ENCODE data around the gene C12orf57.

Gene C12orf57

DNA sequence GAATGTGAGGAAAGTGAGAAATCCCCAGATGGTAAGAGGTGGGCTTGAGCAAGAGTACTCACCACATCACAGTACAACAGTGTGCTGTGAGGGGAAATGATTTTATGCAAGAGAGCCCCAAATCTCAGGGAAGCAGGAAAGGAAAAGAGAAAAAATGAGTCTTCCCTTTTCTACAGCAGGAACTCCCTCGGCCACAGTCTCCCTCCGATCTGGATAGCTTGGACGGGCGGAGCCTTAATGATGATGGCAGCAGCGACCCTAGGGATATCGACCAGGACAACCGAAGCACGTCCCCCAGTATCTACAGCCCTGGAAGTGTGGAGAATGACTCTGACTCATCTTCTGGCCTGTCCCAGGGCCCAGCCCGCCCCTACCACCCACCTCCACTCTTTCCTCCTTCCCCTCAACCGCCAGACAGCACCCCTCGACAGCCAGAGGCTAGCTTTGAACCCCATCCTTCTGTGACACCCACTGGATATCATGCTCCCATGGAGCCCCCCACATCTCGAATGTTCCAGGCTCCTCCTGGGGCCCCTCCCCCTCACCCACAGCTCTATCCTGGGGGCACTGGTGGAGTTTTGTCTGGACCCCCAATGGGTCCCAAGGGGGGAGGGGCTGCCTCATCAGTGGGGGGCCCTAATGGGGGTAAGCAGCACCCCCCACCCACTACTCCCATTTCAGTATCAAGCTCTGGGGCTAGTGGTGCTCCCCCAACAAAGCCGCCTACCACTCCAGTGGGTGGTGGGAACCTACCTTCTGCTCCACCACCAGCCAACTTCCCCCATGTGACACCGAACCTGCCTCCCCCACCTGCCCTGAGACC lies 8.2 kb upstream of the C12orf57 start:
- TF ChIP-seq, protein P1, sequence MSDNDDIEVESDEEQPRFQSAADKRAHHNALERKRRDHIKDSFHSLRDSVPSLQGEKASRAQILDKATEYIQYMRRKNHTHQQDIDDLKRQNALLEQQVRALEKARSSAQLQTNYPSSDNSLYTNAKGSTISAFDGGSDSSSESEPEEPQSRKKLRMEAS (IDR thresholded peaks at IDR 0.05; ENCODE audit: low read depth, low read length) = no peak
- TF ChIP-seq MYC (IDR thresholded peaks at IDR 0.05; ENCODE audit: low read depth, low read length) (no peak), CTCF (IDR thresholded peaks at IDR 0.05; ENCODE audit: low read depth, low read length) (no peak), POLR2A (IDR thresholded peaks at IDR 0.05; ENCODE audit: extremely low read depth, insufficient read length) (no peak)
- H3K4me3 ChIP-seq (ENCODE audit: low read depth, low read length) = no peak overlapping the region
- no peak for DNase-seq (ENCODE audit: low read depth)

- no peak for TF ChIP-seq MYC (IDR thresholded peaks at IDR 0.05; ENCODE audit: low read depth, low read length)
- TF ChIP-seq, protein P1 (IDR thresholded peaks at IDR 0.05; ENCODE audit: low read depth, low read length) = no peak
- TF ChIP-seq CTCF (IDR thresholded peaks at IDR 0.05; ENCODE audit: low read depth, low read length) = no peak
- peak overlapping the region; percentile 76 for H3K4me3 ChIP-seq (ENCODE audit: low read depth, low read length)
- no peak for DNase-seq (ENCODE audit: low read depth)
These were observed 7.6 kb upstream of the C12orf57 start for GRCh38 chr12:6936194-6936635.

DNA sequence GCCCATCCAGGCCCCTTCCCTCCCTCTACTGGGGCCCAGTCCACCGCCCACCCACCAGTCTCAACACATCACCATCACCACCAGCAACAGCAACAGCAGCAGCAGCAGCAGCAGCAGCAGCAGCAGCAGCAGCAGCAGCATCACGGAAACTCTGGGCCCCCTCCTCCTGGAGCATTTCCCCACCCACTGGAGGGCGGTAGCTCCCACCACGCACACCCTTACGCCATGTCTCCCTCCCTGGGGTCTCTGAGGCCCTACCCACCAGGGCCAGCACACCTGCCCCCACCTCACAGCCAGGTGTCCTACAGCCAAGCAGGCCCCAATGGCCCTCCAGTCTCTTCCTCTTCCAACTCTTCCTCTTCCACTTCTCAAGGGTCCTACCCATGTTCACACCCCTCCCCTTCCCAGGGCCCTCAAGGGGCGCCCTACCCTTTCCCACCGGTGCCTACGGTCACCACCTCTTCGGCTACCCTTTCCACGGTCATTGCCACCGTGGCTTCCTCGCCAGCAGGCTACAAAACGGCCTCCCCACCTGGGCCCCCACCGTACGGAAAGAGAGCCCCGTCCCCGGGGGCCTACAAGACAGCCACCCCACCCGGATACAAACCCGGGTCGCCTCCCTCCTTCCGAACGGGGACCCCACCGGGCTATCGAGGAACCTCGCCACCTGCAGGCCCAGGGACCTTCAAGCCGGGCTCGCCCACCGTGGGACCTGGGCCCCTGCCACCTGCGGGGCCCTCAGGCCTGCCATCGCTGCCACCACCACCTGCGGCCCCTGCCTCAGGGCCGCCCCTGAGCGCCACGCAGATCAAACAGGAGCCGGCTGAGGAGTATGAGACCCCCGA lies 7.0 kb upstream of the C12orf57 start:
- H3K4me3 ChIP-seq (ENCODE audit: low read depth, low read length) = peak overlapping the region; percentile 76
- peak; percentile 59 for DNase-seq (ENCODE audit: low read depth)
- TF ChIP-seq, protein P1 (IDR thresholded peaks at IDR 0.05; ENCODE audit: low read depth, low read length) = peak; percentile 6; the same call in 1 of the 2 replicates
- peak; percentile 16 for TF ChIP-seq POLR2A (IDR thresholded peaks at IDR 0.05; ENCODE audit: extremely low read depth, insufficient read length)
- TF ChIP-seq MYC (IDR thresholded peaks at IDR 0.05; ENCODE audit: low read depth, low read length) = no peak
- peak; percentile 3 for TF ChIP-seq CTCF (IDR thresholded peaks at IDR 0.05; ENCODE audit: low read depth, low read length)

DNA sequence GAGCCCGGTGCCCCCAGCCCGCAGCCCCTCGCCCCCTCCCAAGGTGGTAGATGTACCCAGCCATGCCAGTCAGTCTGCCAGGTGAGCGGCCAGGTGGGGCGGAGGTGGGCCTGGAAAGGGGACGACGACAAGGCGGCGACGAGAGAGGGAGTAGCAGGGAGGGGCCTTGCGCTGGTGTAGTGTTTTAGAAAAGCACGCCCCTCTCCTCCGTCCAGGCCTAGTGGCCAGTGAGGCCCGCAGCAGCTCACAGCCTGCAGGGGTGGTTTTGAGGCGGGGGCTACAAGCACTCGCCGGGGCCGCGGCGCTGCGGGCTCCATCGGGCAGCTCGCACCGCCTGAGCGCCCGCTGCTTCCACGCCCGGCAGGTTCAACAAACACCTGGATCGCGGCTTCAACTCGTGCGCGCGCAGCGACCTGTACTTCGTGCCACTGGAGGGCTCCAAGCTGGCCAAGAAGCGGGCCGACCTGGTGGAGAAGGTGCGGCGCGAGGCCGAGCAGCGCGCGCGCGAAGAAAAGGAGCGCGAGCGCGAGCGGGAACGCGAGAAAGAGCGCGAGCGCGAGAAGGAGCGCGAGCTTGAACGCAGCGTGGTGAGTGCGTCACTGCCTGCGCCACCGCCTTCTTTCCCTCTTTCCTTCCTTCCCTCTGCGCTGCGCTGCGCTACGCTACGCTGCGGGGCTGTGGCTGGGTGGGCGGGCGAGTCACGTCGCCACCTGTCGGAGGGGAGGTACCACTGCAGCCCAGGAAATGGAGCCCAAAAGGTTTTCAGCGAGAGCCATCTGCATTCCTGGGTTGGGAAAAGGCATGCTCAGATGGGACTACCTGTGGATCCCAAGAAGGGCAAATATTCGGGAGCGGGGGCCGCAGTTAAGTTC lies 6.1 kb upstream of the C12orf57 start:
- peak overlapping the region; percentile 76 for H3K4me3 ChIP-seq (ENCODE audit: low read depth, low read length)
- peak; percentile 87 for TF ChIP-seq MYC (IDR thresholded peaks at IDR 0.05; ENCODE audit: low read depth, low read length)
- TF ChIP-seq CTCF (IDR thresholded peaks at IDR 0.05; ENCODE audit: low read depth, low read length) = peak; percentile 76
- TF ChIP-seq, protein P1 (IDR thresholded peaks at IDR 0.05; ENCODE audit: low read depth, low read length) = peak; percentile 90
- peak; percentile 92 for TF ChIP-seq POLR2A (IDR thresholded peaks at IDR 0.05; ENCODE audit: extremely low read depth, insufficient read length)
- peak; percentile 95 for DNase-seq (ENCODE audit: low read depth)

Data from NB4 (cell line).